ENCODE measurements around the gene MTMR6. TPM values are rescaled to one million over a fixed set of nuclear protein-coding genes. Genes with fewer than 3 reads are reported as not detected.

MTMR6 gene
- total and polyA plus RNA-seq, 4 donors: 5.5 to 23.4 (median 17.8) TPM

DNA sequence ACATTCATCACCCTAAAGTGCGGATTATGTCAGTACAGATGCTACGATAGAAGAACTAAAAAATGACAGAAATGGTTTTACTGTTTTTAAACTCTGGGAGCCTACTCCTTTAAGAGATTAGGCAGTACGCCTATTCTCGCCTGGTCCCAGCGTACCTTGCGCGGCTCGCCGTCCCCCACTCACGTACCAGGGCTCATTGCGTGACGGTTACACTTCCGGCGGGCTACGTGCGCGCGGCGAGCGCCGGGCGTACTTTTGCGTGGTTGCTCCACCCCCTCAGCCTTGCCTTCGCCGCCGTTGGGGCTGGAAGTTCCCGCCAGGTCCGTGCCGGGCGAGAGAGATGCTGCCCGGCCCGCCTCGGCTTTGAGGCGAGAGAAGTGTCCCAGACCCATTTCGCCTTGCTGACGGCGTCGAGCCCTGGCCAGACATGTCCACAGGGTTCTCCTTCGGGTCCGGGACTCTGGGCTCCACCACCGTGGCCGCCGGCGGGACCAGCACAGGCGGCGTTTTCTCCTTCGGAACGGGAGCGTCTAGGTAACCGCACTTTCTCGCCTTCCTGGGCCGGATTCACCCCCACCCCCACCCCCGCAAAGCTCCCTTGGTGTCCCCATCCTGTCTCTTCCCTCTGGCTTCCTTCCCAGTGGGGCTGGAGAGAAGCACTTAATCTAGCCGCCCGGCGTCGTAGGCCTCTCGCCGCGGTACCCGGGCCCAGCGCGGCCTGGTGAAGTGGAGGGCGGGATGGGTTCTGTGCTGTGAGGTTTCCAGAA lies 14.2 kb upstream of the MTMR6 start, which contains the start of gene NUP58:
Gene NUP58 (plus strand): TSS at position 279 of the 767 bp plus-strand sequence. CDS start 149 bp downstream, at position 428.
- H3K27me3 ChIP-seq (ENCODE audit: control insufficient read depth in 3 of 3, insufficient read depth in 3 of 3, low read length in 2 of 3): peaks cover 2 to 4% (median 4%) of the 10 kb centered on the region in 3 donors
- ATAC-seq (ENCODE audit: insufficient read depth, low FRiP score) (peak; percentile 98), DNase-seq (peak; percentile 97 to 98 (median 97))
- H3K27ac ChIP-seq (ENCODE audit: low read depth in 1 of 2, low read length in 1 of 2): peak within 1 kb of the TSS; percentile 83 to 96
- no peaks in the 10 kb centered on the region for H3K9me3 ChIP-seq (ENCODE audit: control insufficient read depth in 4 of 4, insufficient read depth in 3 of 4, low read length in 3 of 4)
- peak within 1 kb of the TSS; percentile 93 to 97 for H3K9ac ChIP-seq (ENCODE audit: insufficient read depth in 1 of 2, low read length in 2 of 2)
- 0% methylated on average over 59 to 64 of the region's 64 CpGs for WGBS, 2 donors
- H3K4me3 ChIP-seq: peak within 1 kb of the TSS; percentile 76
- peaks cover 0 to 13% (median 3%) of the 10 kb centered on the region in 5 donors for H3K4me1 ChIP-seq (ENCODE audit: control insufficient read depth in 5 of 5, insufficient read depth in 5 of 5, low read length in 5 of 5)
- H3K36me3 ChIP-seq (ENCODE audit: control insufficient read depth in 4 of 4, insufficient read depth in 4 of 4, low read length in 4 of 4): peaks cover 0 to 5% (median under 1%) of the 10 kb centered on the region in 4 donors
- TF ChIP-seq, protein P1, sequence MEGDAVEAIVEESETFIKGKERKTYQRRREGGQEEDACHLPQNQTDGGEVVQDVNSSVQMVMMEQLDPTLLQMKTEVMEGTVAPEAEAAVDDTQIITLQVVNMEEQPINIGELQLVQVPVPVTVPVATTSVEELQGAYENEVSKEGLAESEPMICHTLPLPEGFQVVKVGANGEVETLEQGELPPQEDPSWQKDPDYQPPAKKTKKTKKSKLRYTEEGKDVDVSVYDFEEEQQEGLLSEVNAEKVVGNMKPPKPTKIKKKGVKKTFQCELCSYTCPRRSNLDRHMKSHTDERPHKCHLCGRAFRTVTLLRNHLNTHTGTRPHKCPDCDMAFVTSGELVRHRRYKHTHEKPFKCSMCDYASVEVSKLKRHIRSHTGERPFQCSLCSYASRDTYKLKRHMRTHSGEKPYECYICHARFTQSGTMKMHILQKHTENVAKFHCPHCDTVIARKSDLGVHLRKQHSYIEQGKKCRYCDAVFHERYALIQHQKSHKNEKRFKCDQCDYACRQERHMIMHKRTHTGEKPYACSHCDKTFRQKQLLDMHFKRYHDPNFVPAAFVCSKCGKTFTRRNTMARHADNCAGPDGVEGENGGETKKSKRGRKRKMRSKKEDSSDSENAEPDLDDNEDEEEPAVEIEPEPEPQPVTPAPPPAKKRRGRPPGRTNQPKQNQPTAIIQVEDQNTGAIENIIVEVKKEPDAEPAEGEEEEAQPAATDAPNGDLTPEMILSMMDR (IDR thresholded peaks at IDR 0.05; ENCODE audit: control extremely low read depth, extremely low read depth): peak; percentile 18

DNA sequence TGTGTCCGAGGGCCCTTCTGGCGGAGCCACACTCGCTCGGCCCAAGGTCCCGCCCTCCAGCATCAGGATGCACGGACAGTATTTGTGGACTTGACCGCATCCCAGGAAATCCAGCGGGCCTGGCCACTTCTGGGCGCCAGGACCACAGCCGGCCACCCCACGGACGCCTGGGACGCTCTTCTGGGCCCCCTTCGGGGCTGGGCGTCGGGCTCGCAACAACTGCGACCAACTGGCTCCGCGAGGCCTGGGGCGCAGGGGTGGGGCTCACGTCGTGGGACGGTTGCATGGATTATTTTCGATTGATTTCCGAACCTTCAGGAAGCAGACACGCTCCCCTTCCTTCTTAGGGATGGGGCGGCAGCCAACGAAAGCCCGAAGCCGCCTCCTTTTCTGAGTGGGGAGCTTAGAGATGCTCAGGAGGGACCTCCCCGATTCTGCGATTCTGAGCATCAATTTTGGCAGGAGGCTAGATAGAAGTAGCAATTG lies 13.6 kb upstream of the MTMR6 start:
- H3K9ac ChIP-seq (ENCODE audit: insufficient read depth in 1 of 2, low read length in 2 of 2): peak overlapping the region; percentile 79 to 97
- WGBS, 2 donors: 17 to 23% methylated on average over 33 of the region's 33 CpGs
- no peaks in the 10 kb centered on the region for H3K9me3 ChIP-seq (ENCODE audit: control insufficient read depth in 4 of 4, insufficient read depth in 3 of 4, low read length in 3 of 4)
- H3K4me1 ChIP-seq (ENCODE audit: control insufficient read depth in 5 of 5, insufficient read depth in 5 of 5, low read length in 5 of 5): peaks cover 0 to 13% (median 0%) of the 10 kb centered on the region in 5 donors
- ATAC-seq (ENCODE audit: insufficient read depth, low FRiP score) (peak; percentile 19), DNase-seq (peak in 1 of 3 donors; percentile 47)
- H3K4me3 ChIP-seq: peak overlapping the region; percentile 76
- TF ChIP-seq, protein P1 (IDR thresholded peaks at IDR 0.05; ENCODE audit: control extremely low read depth, extremely low read depth): no peak
- H3K27me3 ChIP-seq (ENCODE audit: control insufficient read depth in 3 of 3, insufficient read depth in 3 of 3, low read length in 2 of 3): peaks cover 4% of the 10 kb centered on the region in 3 donors
- peaks cover 0 to 5% (median under 1%) of the 10 kb centered on the region in 4 donors for H3K36me3 ChIP-seq (ENCODE audit: control insufficient read depth in 4 of 4, insufficient read depth in 4 of 4, low read length in 4 of 4)
- H3K27ac ChIP-seq (ENCODE audit: low read depth in 1 of 2, low read length in 1 of 2): peak overlapping the region; percentile 76 to 83

DNA sequence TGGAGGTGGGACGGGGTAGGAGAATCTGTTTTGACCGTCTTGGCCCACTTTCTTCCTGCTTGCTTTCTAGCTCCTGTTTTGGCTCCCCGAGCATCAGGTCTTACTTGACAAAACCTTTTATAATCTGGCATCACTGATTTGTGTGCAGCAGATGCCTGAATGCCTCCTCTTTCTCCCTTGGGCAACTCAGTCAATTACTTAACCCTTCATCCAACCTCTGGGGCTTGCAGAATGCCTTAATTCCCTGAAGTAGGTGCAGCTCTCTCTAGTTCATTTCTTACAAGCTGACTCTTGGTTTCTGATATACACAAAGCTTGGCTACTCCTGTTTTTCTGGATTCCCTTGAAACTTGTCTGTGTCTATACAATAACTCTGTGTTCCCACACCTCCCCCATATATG lies 8.4 kb upstream of the MTMR6 start:
- 75 to 83% methylated on average over 3 of the region's 3 CpGs for WGBS, 2 donors
- TF ChIP-seq, protein P1 (IDR thresholded peaks at IDR 0.05; ENCODE audit: control extremely low read depth, extremely low read depth): no peak
- ATAC-seq (ENCODE audit: insufficient read depth, low FRiP score): no peak

More for the DNA sequence above, 8.4 kb upstream of the MTMR6 start:
- H3K9ac ChIP-seq (ENCODE audit: insufficient read depth in 1 of 2, low read length in 2 of 2): no peak overlapping the region
- no peak overlapping the region for H3K4me3 ChIP-seq
- H3K27ac ChIP-seq (ENCODE audit: low read depth in 1 of 2, low read length in 1 of 2): no peak overlapping the region
- H3K9me3 ChIP-seq (ENCODE audit: control insufficient read depth in 4 of 4, insufficient read depth in 3 of 4, low read length in 3 of 4): no peaks in the 10 kb centered on the region
- peak in 2 of 3 donors; percentile 27 to 50 for DNase-seq
- H3K4me1 ChIP-seq (ENCODE audit: control insufficient read depth in 5 of 5, insufficient read depth in 5 of 5, low read length in 5 of 5): no peaks in the 10 kb centered on the region
- H3K36me3 ChIP-seq (ENCODE audit: control insufficient read depth in 4 of 4, insufficient read depth in 4 of 4, low read length in 4 of 4): no peaks in the 10 kb centered on the region
- peaks cover 4 to 10% (median 7%) of the 10 kb centered on the region in 3 donors for H3K27me3 ChIP-seq (ENCODE audit: control insufficient read depth in 3 of 3, insufficient read depth in 3 of 3, low read length in 2 of 3)
